Measurements from ENCODE around the gene GPC1.
"Not testable (repeated sequence)": the region's sequence is repeated elsewhere in the genome, so short reads cannot be mapped to it uniquely, and the experiment has no call there.

Gene GPC1

GRCh38 chr2:240435457-240435947 is at the start of gene GPC1:
Gene GPC1 (plus strand): TSS chr2:240435663. CDS start chr2:240435919, 256 bp downstream.
- DNase-seq, result peak in 2 of 4 experiments; percentile 40 to 51

- no peak for DNase-seq
Measured at GRCh38 chr2:240386326-240386725, 49.1 kb upstream of the GPC1 start.

GRCh38 chr2:240386743-240387142 is 48.7 kb upstream of the GPC1 start:
- DNase-seq, result not testable (repeated sequence)

- no peak for DNase-seq
Measured at GRCh38 chr2:240387325-240387668, 48.2 kb upstream of the GPC1 start.

- no peak for DNase-seq
Measured at GRCh38 chr2:240387669-240388358, 47.6 kb upstream of the GPC1 start.

GRCh38 chr2:240388471-240389301 is 46.8 kb upstream of the GPC1 start:
- DNase-seq, result no peak

- no peak for DNase-seq
Measured at GRCh38 chr2:240389302-240389805, 46.1 kb upstream of the GPC1 start.

GRCh38 chr2:240390091-240391073 is 45.1 kb upstream of the GPC1 start:
- DNase-seq, result no peak

GRCh38 chr2:240391111-240392051 is 44.1 kb upstream of the GPC1 start:
- DNase-seq, result no peak

- no peak for DNase-seq
Measured at GRCh38 chr2:240392084-240392947, 43.1 kb upstream of the GPC1 start.

- no peak for DNase-seq
Measured at GRCh38 chr2:240392948-240393830, 42.3 kb upstream of the GPC1 start.

GRCh38 chr2:240393831-240394410 is 41.5 kb upstream of the GPC1 start:
- DNase-seq, result no peak

GRCh38 chr2:240394549-240394948 is 40.9 kb upstream of the GPC1 start:
- no peak for DNase-seq

GRCh38 chr2:240395448-240395847 is 40.0 kb upstream of the GPC1 start:
- no peak for DNase-seq

- DNase-seq, result no peak
Measured at GRCh38 chr2:240395896-240396622, 39.4 kb upstream of the GPC1 start.

- no peak for DNase-seq
Measured at GRCh38 chr2:240396623-240397541, 38.6 kb upstream of the GPC1 start.

- no peak for DNase-seq
Measured at GRCh38 chr2:240397542-240397916, 37.9 kb upstream of the GPC1 start.

All from activated CD4-positive, CD25-positive, alpha-beta regulatory T cell (primary cell).